ENCODE results near the gene SOX18.

The SOX18 gene

DNA sequence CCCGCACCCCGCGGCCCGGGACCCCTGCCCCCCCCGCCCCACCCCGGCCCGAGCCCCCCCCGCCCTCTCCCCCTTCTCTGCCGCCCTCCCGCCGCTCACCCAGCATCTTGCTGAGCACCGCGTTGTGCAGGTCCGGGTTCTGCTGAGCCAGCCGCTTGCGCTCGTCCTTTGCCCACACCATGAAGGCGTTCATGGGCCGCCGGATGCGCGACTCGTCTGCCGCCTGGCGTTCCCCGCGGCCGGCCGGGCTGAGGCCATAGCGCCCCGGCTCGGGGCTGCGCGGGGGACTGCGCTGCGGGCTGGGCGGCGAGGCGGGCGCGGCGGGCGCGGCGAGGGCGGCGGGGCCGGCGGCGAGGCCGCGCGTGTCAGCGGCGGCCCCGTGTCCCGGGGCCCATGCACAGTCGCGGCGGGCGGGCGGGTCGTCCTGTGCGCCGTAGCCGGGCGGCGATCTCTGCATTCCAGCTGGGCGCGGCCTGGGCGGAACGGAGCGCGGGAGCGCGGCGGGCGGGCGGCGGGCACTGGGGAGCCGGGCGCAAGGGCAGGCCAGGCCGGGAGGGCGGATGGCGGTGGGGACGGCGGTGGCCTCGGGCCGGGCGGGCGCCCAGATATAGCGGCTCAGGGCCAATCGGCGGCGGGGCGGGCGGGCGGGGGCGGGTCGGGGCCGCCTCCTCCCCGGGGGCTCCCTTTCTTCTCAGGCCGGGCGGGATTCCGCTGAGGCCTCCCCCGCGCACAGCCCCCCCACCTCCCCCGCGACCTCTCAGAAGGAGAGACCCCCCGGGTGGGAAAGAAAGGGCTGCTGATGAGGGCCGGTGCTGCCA, at the start of gene SOX18:
Gene SOX18, minus strand, starts transcription at position 580 of the 818 bp plus-strand sequence. Its CDS starts 123 bp downstream, at position 457.
- no peak within 1 kb of the TSS for H3K27ac ChIP-seq

DNA sequence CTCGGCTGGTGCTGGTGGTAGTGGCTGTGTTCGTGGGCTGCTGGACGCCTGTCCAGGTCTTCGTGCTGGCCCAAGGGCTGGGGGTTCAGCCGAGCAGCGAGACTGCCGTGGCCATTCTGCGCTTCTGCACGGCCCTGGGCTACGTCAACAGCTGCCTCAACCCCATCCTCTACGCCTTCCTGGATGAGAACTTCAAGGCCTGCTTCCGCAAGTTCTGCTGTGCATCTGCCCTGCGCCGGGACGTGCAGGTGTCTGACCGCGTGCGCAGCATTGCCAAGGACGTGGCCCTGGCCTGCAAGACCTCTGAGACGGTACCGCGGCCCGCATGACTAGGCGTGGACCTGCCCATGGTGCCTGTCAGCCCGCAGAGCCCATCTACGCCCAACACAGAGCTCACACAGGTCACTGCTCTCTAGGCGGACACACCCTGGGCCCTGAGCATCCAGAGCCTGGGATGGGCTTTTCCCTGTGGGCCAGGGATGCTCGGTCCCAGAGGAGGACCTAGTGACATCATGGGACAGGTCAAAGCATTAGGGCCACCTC, 49.1 kb upstream of the SOX18 start:
- no peak overlapping the region for H3K27ac ChIP-seq
- TF ChIP-seq, protein P1, sequence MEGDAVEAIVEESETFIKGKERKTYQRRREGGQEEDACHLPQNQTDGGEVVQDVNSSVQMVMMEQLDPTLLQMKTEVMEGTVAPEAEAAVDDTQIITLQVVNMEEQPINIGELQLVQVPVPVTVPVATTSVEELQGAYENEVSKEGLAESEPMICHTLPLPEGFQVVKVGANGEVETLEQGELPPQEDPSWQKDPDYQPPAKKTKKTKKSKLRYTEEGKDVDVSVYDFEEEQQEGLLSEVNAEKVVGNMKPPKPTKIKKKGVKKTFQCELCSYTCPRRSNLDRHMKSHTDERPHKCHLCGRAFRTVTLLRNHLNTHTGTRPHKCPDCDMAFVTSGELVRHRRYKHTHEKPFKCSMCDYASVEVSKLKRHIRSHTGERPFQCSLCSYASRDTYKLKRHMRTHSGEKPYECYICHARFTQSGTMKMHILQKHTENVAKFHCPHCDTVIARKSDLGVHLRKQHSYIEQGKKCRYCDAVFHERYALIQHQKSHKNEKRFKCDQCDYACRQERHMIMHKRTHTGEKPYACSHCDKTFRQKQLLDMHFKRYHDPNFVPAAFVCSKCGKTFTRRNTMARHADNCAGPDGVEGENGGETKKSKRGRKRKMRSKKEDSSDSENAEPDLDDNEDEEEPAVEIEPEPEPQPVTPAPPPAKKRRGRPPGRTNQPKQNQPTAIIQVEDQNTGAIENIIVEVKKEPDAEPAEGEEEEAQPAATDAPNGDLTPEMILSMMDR (IDR thresholded peaks at IDR 0.05) = no peak
- TF ChIP-seq ZFX (IDR thresholded peaks at IDR 0.05; ENCODE audit: borderline replicate concordance) = no peak

More for the DNA sequence above, at the start of gene SOX18:
- TF ChIP-seq, protein P1 (IDR thresholded peaks at IDR 0.05) = peak; percentile 22; the same call in 1 of the 2 replicates
- no peak for TF ChIP-seq ZFX (IDR thresholded peaks at IDR 0.05; ENCODE audit: borderline replicate concordance)

DNA sequence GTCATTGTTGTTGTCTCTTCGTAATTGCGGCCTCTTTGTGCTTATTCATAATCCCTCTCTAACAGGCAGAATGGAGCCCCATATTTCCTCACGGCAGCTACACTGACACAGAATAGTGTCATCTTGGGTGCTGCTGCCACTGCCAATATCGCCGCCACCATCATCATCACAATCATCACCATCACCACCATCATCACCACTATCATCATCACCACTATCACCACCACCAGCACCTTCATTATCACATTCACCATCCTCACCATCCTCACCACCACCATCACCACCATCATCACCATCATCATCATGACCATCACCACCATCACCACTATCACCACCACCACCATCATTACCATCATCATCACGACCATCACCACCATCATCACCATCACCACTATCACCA, 47.1 kb upstream of the SOX18 start:
- no peak for TF ChIP-seq ZFX (IDR thresholded peaks at IDR 0.05; ENCODE audit: borderline replicate concordance)
- TF ChIP-seq, protein P1 (IDR thresholded peaks at IDR 0.05) = no peak

DNA sequence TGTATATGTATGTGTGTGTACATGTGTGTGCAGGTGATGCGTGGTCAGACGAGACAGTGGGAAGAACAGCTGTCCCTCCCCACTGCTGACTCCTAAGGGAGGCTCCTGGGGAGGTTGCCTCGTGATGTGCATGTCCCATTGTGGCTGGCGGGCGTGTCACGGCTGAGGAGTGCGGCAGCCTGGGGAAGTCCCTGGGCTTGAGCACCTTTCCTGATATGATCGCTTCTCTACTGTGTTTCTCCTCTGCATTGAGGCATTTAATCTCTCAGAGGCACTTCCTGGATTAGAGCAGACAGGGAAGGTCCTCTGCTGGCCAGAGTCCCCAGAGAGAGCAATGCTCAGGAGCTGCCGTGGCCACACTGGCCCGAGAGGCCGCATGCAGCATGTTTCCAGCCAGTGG, 46.5 kb upstream of the SOX18 start:
- TF ChIP-seq ZFX (IDR thresholded peaks at IDR 0.05; ENCODE audit: borderline replicate concordance) = no peak
- TF ChIP-seq, protein P1 (IDR thresholded peaks at IDR 0.05) = no peak
- H3K27ac ChIP-seq = no peak overlapping the region

More for the DNA sequence above, 47.1 kb upstream of the SOX18 start:
- no peak overlapping the region for H3K27ac ChIP-seq

DNA sequence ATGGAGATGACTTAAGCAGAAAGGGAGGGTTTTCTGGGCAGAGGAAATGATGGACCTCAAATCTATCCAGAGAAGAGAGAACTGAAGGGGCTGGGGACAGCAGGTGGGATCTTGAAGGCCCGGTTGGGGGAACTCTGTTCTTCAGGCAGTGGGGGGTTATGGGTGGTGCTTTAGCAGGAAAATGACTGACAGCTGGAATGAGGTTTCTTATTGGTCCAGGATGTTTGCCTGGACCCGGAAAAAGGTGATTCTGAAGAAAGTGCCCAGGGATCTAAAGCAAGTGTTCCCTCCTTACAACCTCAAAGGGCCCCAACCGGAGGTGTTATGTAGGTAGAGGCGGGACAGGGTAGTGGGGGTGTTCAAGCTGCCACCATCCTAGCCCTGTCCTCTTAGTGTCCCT, 46.0 kb upstream of the SOX18 start:
- no peak for TF ChIP-seq ZFX (IDR thresholded peaks at IDR 0.05; ENCODE audit: borderline replicate concordance)
- TF ChIP-seq, protein P1 (IDR thresholded peaks at IDR 0.05) = no peak
- no peak overlapping the region for H3K27ac ChIP-seq

DNA sequence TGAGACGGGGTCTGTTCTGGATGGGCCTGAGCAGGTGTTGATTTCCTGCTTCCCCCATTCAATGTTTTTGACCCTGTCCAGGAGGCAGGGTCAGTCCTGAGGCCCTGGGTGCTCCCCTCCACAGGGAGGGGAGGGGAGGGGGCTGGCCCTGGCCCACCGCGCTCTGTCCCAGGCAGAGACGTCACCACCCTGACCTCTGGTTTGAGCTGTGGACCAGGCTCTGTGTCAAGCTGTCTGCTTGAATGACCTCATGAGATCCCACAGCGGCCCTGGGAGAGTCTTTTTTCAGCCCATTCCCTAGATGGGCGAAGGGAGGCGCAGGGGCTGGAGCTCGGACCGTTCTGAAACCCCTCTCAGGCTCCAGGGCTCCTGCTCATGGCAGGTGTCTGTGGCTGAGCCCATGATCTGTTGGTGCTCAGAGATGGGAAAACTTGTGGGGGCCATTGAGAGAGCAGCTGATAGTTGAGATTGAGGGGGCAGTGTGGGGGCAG, 43.6 kb upstream of the SOX18 start:
- TF ChIP-seq ZFX (IDR thresholded peaks at IDR 0.05; ENCODE audit: borderline replicate concordance) = no peak
- TF ChIP-seq, protein P1 (IDR thresholded peaks at IDR 0.05) = no peak
- no peak overlapping the region for H3K27ac ChIP-seq

Measured in 22Rv1 (cell line).